Neutrophil (primary cell): Measurements from ENCODE around the gene MDM4.

Experiments used
- H3K27ac ChIP-seq: fragments of 200-600 bp; sonication (generic); 2 replicates; pipeline ENCODE4 v1.5.1; 2016; ENCODE audit warnings: mild to moderate bottlenecking, moderate library complexity
- H3K27me3 ChIP-seq: fragments of 200-600 bp; sonication (generic); 2 replicates; pipeline ENCODE4 v1.6.0; 2016; ENCODE audit warnings: mild to moderate bottlenecking
- H3K36me3 ChIP-seq: fragments of 200-600 bp; sonication (generic); 2 replicates; pipeline ENCODE4 v1.5.1; 2017
- H3K4me1 ChIP-seq, 2 experiments: fragments of 200-600 bp in 1 of 2; sonication (generic) in 1 of 2; 1 replicate in 1 of 2; 2 replicates in 1 of 2; pipeline versions ENCODE4 v1.5.1 to v1.6.1; 2013 to 2016; ENCODE audit warnings: low read depth in 1 of 2, low read length in 1 of 2, mild to moderate bottlenecking in 1 of 2, moderate library complexity in 1 of 2; ENCODE audit not compliant: control insufficient read depth in 1 of 2, insufficient read depth in 1 of 2
- H3K4me3 ChIP-seq, 2 experiments: fragments of 200-600 bp in 1 of 2; sonication (generic) in 1 of 2; 1 replicate in 1 of 2; 2 replicates in 1 of 2; pipeline ENCODE4 v1.5.1; 2013 to 2016; ENCODE audit warnings: low read depth in 1 of 2, low read length in 1 of 2, mild to moderate bottlenecking in 1 of 2, moderate library complexity in 1 of 2
- H3K9me3 ChIP-seq: fragments of 200-600 bp; sonication (generic); 2 replicates; pipeline ENCODE4 v1.5.1; 2016
- CTCF ChIP-seq: fragments of 200-600 bp; sonication (generic); IDR thresholded peaks from 2 replicates; pipeline ENCODE4 v1.5.1; 2016; ENCODE audit warnings: antibody characterized with exemption

The MDM4 gene

GRCh38 chr1:204574016-204574864 lies 58.0 kb downstream of the MDM4 start:
- no peaks in the 10 kb centered on the region for H3K9me3 ChIP-seq
- no peaks in the 10 kb centered on the region for H3K4me1 ChIP-seq
- no peak overlapping the region for H3K4me3 ChIP-seq
- peaks cover 60% of the 10 kb centered on the region for H3K36me3 ChIP-seq
- H3K27me3 ChIP-seq = no peaks in the 10 kb centered on the region
- H3K27ac ChIP-seq = no peak overlapping the region
- TF ChIP-seq CTCF = no peak

- H3K36me3 ChIP-seq = peaks cover 60% of the 10 kb centered on the region
- H3K27me3 ChIP-seq = no peaks in the 10 kb centered on the region
- no peaks in the 10 kb centered on the region for H3K4me1 ChIP-seq
- H3K4me3 ChIP-seq = no peak overlapping the region
- no peak for TF ChIP-seq CTCF
- no peak overlapping the region for H3K27ac ChIP-seq
- no peaks in the 10 kb centered on the region for H3K9me3 ChIP-seq
Observed at GRCh38 chr1:204574865-204575163, 58.6 kb downstream of the MDM4 start.

- peaks cover 61% of the 10 kb centered on the region for H3K36me3 ChIP-seq
- H3K27ac ChIP-seq = no peak overlapping the region
- no peaks in the 10 kb centered on the region for H3K9me3 ChIP-seq
- H3K4me1 ChIP-seq = no peaks in the 10 kb centered on the region
- no peaks in the 10 kb centered on the region for H3K27me3 ChIP-seq
- no peak overlapping the region for H3K4me3 ChIP-seq
- TF ChIP-seq CTCF = no peak
Observed at GRCh38 chr1:204575221-204576190, 59.3 kb downstream of the MDM4 start.

GRCh38 chr1:204576422-204576821 lies 60.2 kb downstream of the MDM4 start:
- no peaks in the 10 kb centered on the region for H3K27me3 ChIP-seq
- no peaks in the 10 kb centered on the region for H3K4me1 ChIP-seq
- peaks cover 58% of the 10 kb centered on the region for H3K36me3 ChIP-seq
- H3K27ac ChIP-seq = no peak overlapping the region
- no peaks in the 10 kb centered on the region for H3K9me3 ChIP-seq
- no peak for TF ChIP-seq CTCF
- no peak overlapping the region for H3K4me3 ChIP-seq

- Histone ChIP-seq H3K4me3 (no peak overlapping the region), H3K27ac (no peak overlapping the region), H3K9me3 (no peaks in the 10 kb centered on the region), H3K4me1 (no peaks in the 10 kb centered on the region), H3K27me3 (no peaks in the 10 kb centered on the region), H3K36me3 (peaks cover 45% of the 10 kb centered on the region)
- TF ChIP-seq CTCF = no peak
Observed at GRCh38 chr1:204577794-204578478, 61.7 kb downstream of the MDM4 start.
